H1 (cell line): ENCODE results near the gene USP10. TPM values are rescaled to one million over a fixed set of nuclear protein-coding genes. Genes with fewer than 3 reads are reported as not detected.

Experiments used
- CTCF ChIA-PET: fragments of 300-600 bp; sonication (Branson Sonifier 250); formaldehyde crosslinking; loops from one replicate; lab custom pipeline; 2021; ENCODE audit not compliant: partially characterized antibody; lab: Charles Lee
- POLR2A ChIA-PET: fragments of 300-600 bp; sonication (Branson Sonifier 250); formaldehyde crosslinking; loops from one replicate; lab custom pipeline; 2021; ENCODE audit warnings: inconsistent platforms; ENCODE audit not compliant: partially characterized antibody; lab: Charles Lee
- DNase-seq, 2 experiments: peaks; one replicate each; pipeline versions ENCODE4 v3.0.0 to v3.0.0-alpha.2; 2010 to 2022; ENCODE audit warnings: low spot score in 2 of 2, low read depth in 1 of 2, mixed read lengths in 1 of 2
- FAIRE-seq: peaks from 2 replicates; lab custom pipeline; 2011; peaks lifted over from hg19 to GRCh38; lab: Jason Lieb, UNC
- H2AFZ ChIP-seq: 2 replicates; pipeline ENCODE4 v1.8.1; 2012; ENCODE audit warnings: low read length, inconsistent platforms
- H2AK5ac ChIP-seq: 2 replicates; pipeline ENCODE4 v1.6.1; 2013; ENCODE audit warnings: low read depth, low read length
- H2BK120ac ChIP-seq: replicated peaks from 2 replicates; pipeline ENCODE3; 2013; ENCODE audit warnings: low read depth, low read length, inconsistent platforms
- H2BK12ac ChIP-seq: 2 replicates; pipeline ENCODE4 v1.6.1; 2013; ENCODE audit warnings: low read depth, low read length
- H2BK15ac ChIP-seq: 2 replicates; pipeline ENCODE4 v1.6.1; 2013; ENCODE audit warnings: low read length
- H2BK20ac ChIP-seq: 2 replicates; pipeline ENCODE4 v1.6.1; 2013; ENCODE audit warnings: low read length
- H2BK5ac ChIP-seq: 2 replicates; pipeline ENCODE4 v1.6.1; 2013; ENCODE audit warnings: low read depth, low read length
- H3K14ac ChIP-seq: 2 replicates; pipeline ENCODE4 v1.6.1; 2013; ENCODE audit warnings: inconsistent platforms; ENCODE audit not compliant: insufficient read length
- H3K18ac ChIP-seq: 2 replicates; pipeline ENCODE4 v1.6.1; 2013; ENCODE audit warnings: low read length; ENCODE audit errors: extremely low read depth
- H3K23ac ChIP-seq: 2 replicates; pipeline ENCODE4 v1.6.1; 2013; ENCODE audit warnings: inconsistent platforms; ENCODE audit not compliant: insufficient read length
- H3K23me2 ChIP-seq: 2 replicates; pipeline ENCODE4 v1.6.1; 2013; ENCODE audit warnings: low read depth, low read length
- H3K27ac ChIP-seq: 2 replicates; pipeline ENCODE4 v1.6.1; 2011; ENCODE audit warnings: low read depth, low read length, inconsistent platforms
- H3K27me3 ChIP-seq, 4 experiments: replicated peaks in 1 of 4; 1 replicate in 1 of 4; 2 replicates in 3 of 4; pipeline versions ENCODE4 v1.6.1 to v1.8.1; 2011 to 2013; ENCODE audit warnings: low read length in 3 of 4, mild to moderate bottlenecking in 3 of 4, inconsistent platforms in 2 of 4, mixed read lengths in 2 of 4, moderate library complexity in 1 of 4; ENCODE audit not compliant: control insufficient read depth in 3 of 4, insufficient read depth in 3 of 4; ENCODE audit errors: extremely low read depth in 1 of 4
- H3K36me3 ChIP-seq, 4 experiments: 2 replicates each; pipeline versions ENCODE4 v1.6.1 to v1.8.1; 2011 to 2013; ENCODE audit warnings: mild to moderate bottlenecking in 4 of 4, low read length in 3 of 4, moderate library complexity in 2 of 4, control low read depth in 1 of 4, inconsistent platforms in 1 of 4; ENCODE audit not compliant: insufficient read depth in 4 of 4, control insufficient read depth in 2 of 4
- H3K4ac ChIP-seq: replicated peaks from 2 replicates; pipeline ENCODE3; 2013; ENCODE audit warnings: low read length, low read depth, mixed read lengths, inconsistent platforms; ENCODE audit not compliant: insufficient read length
- H3K4me1 ChIP-seq, 4 experiments: replicated peaks in 1 of 4; 1 replicate in 1 of 4; 2 replicates in 3 of 4; pipeline versions ENCODE4 v1.6.1 to v1.8.1; 2011 to 2013; ENCODE audit warnings: low read length in 3 of 4, inconsistent platforms in 2 of 4, mixed read lengths in 1 of 4; ENCODE audit not compliant: insufficient read depth in 4 of 4, control insufficient read depth in 3 of 4
- H3K4me2 ChIP-seq, 2 experiments: 2 replicates each; pipeline versions ENCODE4 v1.6.1 to v1.8.1; 2011 to 2013; ENCODE audit warnings: low read depth in 2 of 2, low read length in 2 of 2, control low read depth in 1 of 2, inconsistent platforms in 1 of 2, mild to moderate bottlenecking in 1 of 2; ENCODE audit not compliant: insufficient read depth in 1 of 2
- H3K4me3 ChIP-seq, 4 experiments: fragments of 200-600, 300-600 bp in 1 of 4; sonication (generic), shearing (Covaris generic), sonication (Bioruptor Twin) in 1 of 4; 2 replicates each; pipeline versions ENCODE4 v1.5.1 to v1.8.1; 2011 to 2016; ENCODE audit warnings: low read length in 4 of 4, low read depth in 3 of 4, control low read depth in 2 of 4, inconsistent platforms in 2 of 4, mild to moderate bottlenecking in 2 of 4, mixed read lengths in 1 of 4, moderate library complexity in 1 of 4; ENCODE audit not compliant: insufficient read depth in 2 of 4; ENCODE audit errors: extremely low read depth in 1 of 4
- H3K56ac ChIP-seq: replicated peaks from 2 replicates; pipeline ENCODE3; 2013; ENCODE audit warnings: low read depth, mild to moderate bottlenecking, mixed read lengths, low read length, inconsistent platforms; ENCODE audit not compliant: insufficient read length
- H3K79me1 ChIP-seq: 2 replicates; pipeline ENCODE4 v1.6.1; 2013; ENCODE audit warnings: low read depth, low read length, control low read depth
- H3K79me2 ChIP-seq, 2 experiments: 2 replicates each; pipeline versions ENCODE4 v1.6.1 to v1.8.1; 2012 to 2013; ENCODE audit warnings: low read length in 2 of 2, mild to moderate bottlenecking in 2 of 2, inconsistent platforms in 1 of 2; ENCODE audit not compliant: insufficient read depth in 2 of 2, control insufficient read depth in 1 of 2
- H3K9ac ChIP-seq, 4 experiments: replicated peaks in 1 of 4; 1 replicate in 1 of 4; 2 replicates in 3 of 4; pipeline versions ENCODE4 v1.6.1 to v1.8.1; 2011 to 2013; ENCODE audit warnings: low read depth in 3 of 4, low read length in 3 of 4, control low read depth in 2 of 4, mild to moderate bottlenecking in 2 of 4, moderate library complexity in 2 of 4, inconsistent platforms in 1 of 4; ENCODE audit errors: extremely low read depth in 1 of 4
- H3K9me3 ChIP-seq, 2 experiments: 2 replicates each; pipeline versions ENCODE4 v1.6.1 to v1.8.1; 2012 to 2013; ENCODE audit warnings: mild to moderate bottlenecking in 2 of 2, moderate library complexity in 2 of 2, control low read depth in 1 of 2, inconsistent platforms in 1 of 2, low read depth in 1 of 2, low read length in 1 of 2, mixed read lengths in 1 of 2; ENCODE audit not compliant: insufficient read depth in 2 of 2
- H4K20me1 ChIP-seq, 2 experiments: replicated peaks in 1 of 2; 2 replicates each; pipeline versions ENCODE3 to v1.8.1; 2011 to 2013; ENCODE audit warnings: inconsistent platforms in 2 of 2, low read length in 2 of 2, mild to moderate bottlenecking in 1 of 2; ENCODE audit not compliant: insufficient read depth in 2 of 2, control insufficient read depth in 1 of 2
- H4K5ac ChIP-seq: 2 replicates; pipeline ENCODE4 v1.6.1; 2013; ENCODE audit warnings: low read length, low read depth, mixed read lengths, inconsistent platforms; ENCODE audit not compliant: insufficient read length
- H4K8ac ChIP-seq: 2 replicates; pipeline ENCODE4 v1.8.0; 2013; ENCODE audit warnings: mild to moderate bottlenecking, moderate library complexity, low read length, inconsistent platforms; ENCODE audit not compliant: insufficient read depth; ENCODE audit errors: extremely low read depth
- H4K91ac ChIP-seq: replicated peaks from 2 replicates; pipeline ENCODE3; 2013; ENCODE audit warnings: low read length, mixed read lengths, inconsistent platforms; ENCODE audit not compliant: insufficient read length
- CREB1 ChIP-seq: IDR thresholded peaks from 2 replicates; pipeline ENCODE4 v1.6.1; 2012; ENCODE audit warnings: inconsistent platforms
- CTBP2 ChIP-seq: IDR thresholded peaks from 2 replicates; pipeline ENCODE4 v1.7.0; 2011; ENCODE audit warnings: borderline replicate concordance, mild to moderate bottlenecking, moderate library complexity, mixed read lengths, low read length; ENCODE audit not compliant: insufficient read depth, insufficient read length
- CTCF ChIP-seq, 3 experiments: IDR thresholded peaks; 1 replicate in 2 of 3; 2 replicates in 1 of 3; pipeline versions ENCODE4 v1.5.1 to v1.6.1; 2011; ENCODE audit warnings: low read length in 3 of 3, mild to moderate bottlenecking in 3 of 3, inconsistent platforms in 2 of 3, low read depth in 1 of 3, moderate library complexity in 1 of 3; ENCODE audit not compliant: insufficient read depth in 1 of 3; ENCODE audit errors: control extremely low read depth in 1 of 3
- EGR1 ChIP-seq: IDR thresholded peaks from 2 replicates; pipeline ENCODE4 v1.6.1; 2011; ENCODE audit warnings: low read depth, low read length, borderline replicate concordance
- KDM1A ChIP-seq: fragments of 200-600, 300-600 bp; sonication (generic); IDR thresholded peaks from 2 replicates; pipeline ENCODE4 v1.7.1; 2016; ENCODE audit warnings: mild to moderate bottlenecking, low read length, borderline replicate concordance
- RAD21 ChIP-seq, 2 experiments: IDR thresholded peaks in 1 of 2; conservative IDR thresholded peaks in 1 of 2; 2 replicates each; pipeline ENCODE4 v1.6.1; 2011; ENCODE audit warnings: low read depth in 2 of 2, low read length in 2 of 2, improper control_type of control experiment in 1 of 2, inconsistent platforms in 1 of 2, mild to moderate bottlenecking in 1 of 2, moderate library complexity in 1 of 2
- SIX5 ChIP-seq: IDR thresholded peaks from 2 replicates; pipeline ENCODE4 v1.6.1; 2011; ENCODE audit warnings: mild to moderate bottlenecking, low read depth, low read length
- WGBS, 2 experiments: shearing (Covaris generic) in 1 of 2; methylation state at CpG; one replicate each; pipeline versions ENCODE4 v1.1.6 to v1.1.7; 2013 to 2015; ENCODE audit warnings: low lambda C conversion rate in 2 of 2, mixed read lengths in 2 of 2, inconsistent platforms in 1 of 2, low coverage in 1 of 2, missing lambda C conversion rate in 1 of 2; ENCODE audit not compliant: insufficient replicate concordance in 2 of 2, insufficient coverage in 1 of 2, insufficient read length in 1 of 2; ENCODE audit errors: extremely low coverage in 1 of 2, missing lambda C conversion rate in 1 of 2; 5-methylcytosine and 5-hydroxymethylcytosine counted together
- polyA plus RNA-seq, 7 experiments: library from polyadenylated mRNA; depleted of rRNA in 3 of 7; stranded (reverse) in 5 of 7; unstranded in 2 of 7; fragments of >200 nt in 5 of 7; fragments of 200-250 nt in 2 of 7; gene quantifications; 1 replicate in 5 of 7; 2 replicates in 1 of 7; 4 replicates in 1 of 7; pipeline versions ENCODE4 v1.2.1 to v1.2.3, GENCODE V29; 2011 to 2013; ENCODE audit warnings: missing spikeins in 2 of 7, mixed read lengths in 2 of 7
- total RNA-seq: library from RNA; stranded (reverse); fragmentation: NEBNext Ultra II Directional; extraction: Animal tissue kit (Norgen Biotek cat#: 25700); gene quantifications from 2 replicates; pipeline ENCODE4 v1.2.1, GENCODE V29; 2021

The USP10 gene
- total and polyA plus RNA-seq, 2 of the 8 experiments (the other 6 are each of a cell fraction or from before 2014, with no cell fraction given) = 171 to 195 TPM

DNA sequence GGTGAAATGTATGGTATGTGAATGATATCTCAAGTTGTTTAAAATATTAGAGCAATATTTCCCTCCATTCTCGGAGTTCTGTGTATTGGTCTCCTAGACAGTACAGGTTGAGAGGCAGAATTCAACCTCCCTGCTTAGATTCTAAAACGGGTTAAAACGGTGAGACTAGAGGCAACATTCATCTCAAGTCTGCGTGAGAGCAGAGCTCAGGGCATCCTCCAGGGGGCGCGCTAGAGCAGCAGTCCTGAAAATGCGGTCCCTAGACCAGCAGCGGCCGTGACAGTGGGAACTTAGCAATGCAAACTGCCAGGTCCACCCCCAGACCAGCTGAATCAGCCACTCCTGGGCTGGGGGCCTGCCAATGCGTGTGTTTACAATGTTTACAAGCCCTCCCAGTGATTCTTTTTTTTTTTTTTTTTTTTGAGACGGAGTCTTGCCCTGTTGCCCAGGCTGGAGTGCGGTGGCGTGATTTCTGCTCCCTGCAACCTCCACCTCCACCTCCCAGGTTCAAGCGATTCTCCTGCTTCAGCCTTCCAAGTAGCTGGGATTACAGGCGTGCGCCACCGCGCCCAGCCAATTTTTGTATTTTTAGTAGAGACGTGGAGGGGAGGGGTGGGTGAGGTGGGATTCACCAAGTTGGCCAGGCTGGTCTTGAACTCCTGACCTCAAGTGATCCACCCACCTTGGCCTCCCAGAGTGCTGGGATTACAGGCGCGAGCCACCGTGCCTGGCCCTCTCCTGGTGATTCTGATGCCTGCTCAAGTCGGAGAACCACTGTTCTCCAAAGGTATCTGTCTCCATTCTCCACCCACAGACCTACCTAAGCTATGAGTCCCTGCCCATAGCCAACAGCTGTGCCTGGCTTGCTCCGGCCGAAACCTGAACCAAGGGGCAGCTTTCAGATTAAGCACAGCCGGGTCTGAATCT is 27.3 kb upstream of the USP10 start:
- ChIA-PET CTCF (interaction anchor here (0.6 to 7.8 kb wide), 41 partner anchors 9 to 412 kb away, joined by 3 to 98 read pairs (median 6); partner anchors contain the start of gene MEAK7), POLR2A (interaction anchor here (1.0 to 1.6 kb wide), 4 partner anchors 11 to 83 kb away, joined by 3 to 6 read pairs (median 4); no protein-coding TSS in a partner anchor)
- H4K20me1 ChIP-seq = peaks cover 0 to 3% of the 10 kb centered on the region in 2 experiments
- H2AFZ ChIP-seq = no peak overlapping the region
- H3K23me2 ChIP-seq = no peaks in the 10 kb centered on the region
- H4K5ac ChIP-seq = no peak overlapping the region
- H3K56ac ChIP-seq = no peak overlapping the region
- no peak overlapping the region for H3K4ac ChIP-seq
- no peaks in the 10 kb centered on the region for H3K36me3 ChIP-seq
- 49% methylated on average over 23 of the region's 26 CpGs; no CpG with 5 or more reads in 1 of the 2 experiments for WGBS, 2 experiments
- no peaks in the 10 kb centered on the region for H3K79me2 ChIP-seq
- no peaks in the 10 kb centered on the region for H3K79me1 ChIP-seq
- no peak overlapping the region for H3K27ac ChIP-seq
- H2BK120ac ChIP-seq = no peak overlapping the region
- H3K9me3 ChIP-seq = no peaks in the 10 kb centered on the region
- H2BK20ac ChIP-seq = no peak overlapping the region
- no peak overlapping the region for H3K4me2 ChIP-seq
- no peak overlapping the region for H2BK12ac ChIP-seq
- no peak overlapping the region for H2BK5ac ChIP-seq
- H4K91ac ChIP-seq = no peak overlapping the region
- no peak for FAIRE-seq
- no peak overlapping the region for H3K14ac ChIP-seq
- H2BK15ac ChIP-seq = no peak overlapping the region; the same call in 1 of the 2 replicates
- peaks cover 0 to 13% (median 6%) of the 10 kb centered on the region in 4 experiments; a peak in 5 of 7 replicates for H3K4me1 ChIP-seq
- H3K4me3 ChIP-seq = no peak overlapping the region
- H4K8ac ChIP-seq = no peak overlapping the region; the same call in 1 of the 2 replicates
- H3K27me3 ChIP-seq = no peaks in the 10 kb centered on the region
- no peak overlapping the region for H3K18ac ChIP-seq
- H3K23ac ChIP-seq = no peak overlapping the region
- DNase-seq = peak; percentile 57 to 96
- no peak overlapping the region for H2AK5ac ChIP-seq
- H3K9ac ChIP-seq = no peak overlapping the region
- no peak for TF ChIP-seq EGR1
- peak; percentile 65 to 76 for TF ChIP-seq RAD21 (IDR thresholded peaks at IDR 0.05 in 1 of 2, conservative IDR thresholded peaks at IDR 0.05 in 1 of 2; ENCODE audit: low read depth in 2 of 2, low read length in 2 of 2)
- TF ChIP-seq KDM1A = peak; percentile 45; the same call in 1 of the 2 replicates
- TF ChIP-seq CREB1 = peak; percentile 40; the same call in 1 of the 2 replicates
- TF ChIP-seq SIX5 = no peak
- peak; percentile 92 to 95 (median 95) for TF ChIP-seq CTCF (IDR thresholded peaks at IDR 0.05; ENCODE audit: control extremely low read depth in 1 of 3, insufficient read depth in 1 of 3, low read depth in 1 of 3, low read length in 3 of 3)
- TF ChIP-seq CTBP2 = no peak
